ENCODE data around the gene FBN1. TPM values are rescaled to one million over a fixed set of nuclear protein-coding genes. Genes with fewer than 3 reads are reported as not detected.
A peak's percentile ranks its signal among the peaks of the same experiment; 100 is the strongest.

The FBN1 gene
- total RNA-seq, 4 donors from 2014 or later: 113 to 147 (median 120) TPM

- 91 to 94% methylated on average over 4 of the region's 4 CpGs for whole genome bisulfite sequencing, 2 donors
- H3K27ac ChIP-seq: no peak overlapping the region
- intact Hi-C loops (cut with DNase I): no loop called here
These were observed 7.7 kb upstream of the FBN1 start for GRCh38 chr15:48653216-48653615.

GRCh38 chr15:48652510-48653076 is 7.1 kb upstream of the FBN1 start:
- Histone ChIP-seq H3K4me1 (no peaks in the 10 kb centered on the region), H3K27ac (no peak overlapping the region), H3K27me3 (no peaks in the 10 kb centered on the region), H3K9me3 (no peaks in the 10 kb centered on the region), H3K36me3 (no peaks in the 10 kb centered on the region), H3K4me3 (replicated peaks in 1 of 3) (no peak overlapping the region)
- no peak for DNase-seq
- 90 to 92% methylated on average over 6 of the region's 6 CpGs for WGBS, 2 donors
- TF ChIP-seq CTCF (IDR thresholded peaks at IDR 0.05): no peak
- TF ChIP-seq POLR2A (IDR thresholded peaks at IDR 0.05): no peak
- intact Hi-C loops (cut with DNase I): no loop called here

More at GRCh38 chr15:48653216-48653615, 7.7 kb upstream of the FBN1 start:
- H3K4me1 ChIP-seq: no peaks in the 10 kb centered on the region
- H3K9me3 ChIP-seq: no peaks in the 10 kb centered on the region
- H3K27me3 ChIP-seq: no peaks in the 10 kb centered on the region
- H3K36me3 ChIP-seq: no peaks in the 10 kb centered on the region
- TF ChIP-seq CTCF (IDR thresholded peaks at IDR 0.05) (no peak), POLR2A (IDR thresholded peaks at IDR 0.05) (no peak)
- no peak overlapping the region for H3K4me3 ChIP-seq (replicated peaks in 1 of 3)
- no peak for DNase-seq

- H3K4me1 ChIP-seq: no peaks in the 10 kb centered on the region
- intact Hi-C loops (cut with DNase I): no loop called here
- no peaks in the 10 kb centered on the region for H3K9me3 ChIP-seq
- H3K27ac ChIP-seq: no peak overlapping the region
- H3K27me3 ChIP-seq: no peaks in the 10 kb centered on the region
- DNase-seq: no peak
- H3K4me3 ChIP-seq (replicated peaks in 1 of 3): no peak overlapping the region
- WGBS, 2 donors: 86 to 95% methylated on average over 2 of the region's 2 CpGs
- no peaks in the 10 kb centered on the region for H3K36me3 ChIP-seq
- TF ChIP-seq POLR2A (IDR thresholded peaks at IDR 0.05): no peak
- TF ChIP-seq CTCF (IDR thresholded peaks at IDR 0.05): no peak
These were observed 5.4 kb upstream of the FBN1 start for GRCh38 chr15:48650931-48651330.

- H3K36me3 ChIP-seq: no peaks in the 10 kb centered on the region
- H3K27ac ChIP-seq: no peak overlapping the region
- no peak for DNase-seq
- peak in 2 of 6 experiments; percentile 12 to 37 for TF ChIP-seq CTCF (IDR thresholded peaks at IDR 0.05)
- no peak for TF ChIP-seq POLR2A (IDR thresholded peaks at IDR 0.05)
- intact Hi-C loops (cut with DNase I): loop anchor here (10.0 kb wide), 3 partner anchors 143 to 293 kb away; partner anchors contain the start of gene CEP152
- peaks cover 11% of the 10 kb centered on the region in 2 donors for H3K4me1 ChIP-seq
- H3K27me3 ChIP-seq: no peaks in the 10 kb centered on the region
- H3K9me3 ChIP-seq: no peaks in the 10 kb centered on the region
- no peak overlapping the region for H3K4me3 ChIP-seq (replicated peaks in 1 of 3)
These were observed 2.5 kb upstream of the FBN1 start for GRCh38 chr15:48647962-48648361.

GRCh38 chr15:48646331-48646730 is 822 bp upstream of the FBN1 start:
- 42 to 66% methylated on average over 6 to 10 of the region's 11 CpGs for WGBS, 2 donors
- peak overlapping the region; percentile 72 to 76 (median 76) for H3K4me3 ChIP-seq (replicated peaks in 1 of 3)
- no peaks in the 10 kb centered on the region for H3K9me3 ChIP-seq
- no peaks in the 10 kb centered on the region for H3K27me3 ChIP-seq
- peak overlapping the region; percentile 14 to 86 (median 85) for H3K27ac ChIP-seq
- intact Hi-C loops (cut with DNase I): loop anchor here (10.0 kb wide), 3 partner anchors 142 to 292 kb away; partner anchors contain the start of gene CEP152
- no peak for TF ChIP-seq POLR2A (IDR thresholded peaks at IDR 0.05)
- no peak for TF ChIP-seq CTCF (IDR thresholded peaks at IDR 0.05)
- H3K36me3 ChIP-seq: no peaks in the 10 kb centered on the region
- no peak for DNase-seq
- H3K4me1 ChIP-seq: peaks cover 26 to 28% of the 10 kb centered on the region in 2 donors

Data from thyroid gland (tissue), 4 donors.